GM12891 (cell line): ENCODE results near the gene GNAL.

Experiments
- POLR2A ChIP-seq: IDR thresholded peaks from 2 replicates; pipeline ENCODE4 v1.6.1; 2011; ENCODE audit warnings: low read depth, low read length, control low read depth
- SPI1 ChIP-seq: IDR thresholded peaks from 2 replicates; pipeline ENCODE4 v1.6.1; 2011; ENCODE audit warnings: low read depth, low read length, control low read depth
- TAF1 ChIP-seq: IDR thresholded peaks from 2 replicates; pipeline ENCODE4 v1.6.1; 2011; ENCODE audit warnings: low read depth, low read length, control low read depth

- TF ChIP-seq SPI1 = peak; percentile 91
- no peak for TF ChIP-seq TAF1
- TF ChIP-seq POLR2A = no peak
Observed at GRCh38 chr18:11883153-11883552, 194.1 kb downstream of the GNAL start.
